GM12878 (cell line): ENCODE results near the gene OR14C36. TPM values are rescaled to one million over a fixed set of nuclear protein-coding genes. Genes with fewer than 3 reads are reported as not detected.

Experiments
- ATAC-seq: fragments of 200-7000 bp; cut with Tn5 transposase; 3 replicates; pipeline ENCODE4 v1.9.1; 2020; ENCODE audit warnings: mild to moderate bottlenecking, moderate library complexity
- BruUV-seq: library from RNA; stranded (reverse); fragments of 400-500 nt; replicated peaks from 2 replicates; lab custom pipeline; 2021; lab: Mats Ljungman, UMichigan
- CTCF ChIA-PET: fragments of 300-600 bp; sonication (Branson Sonifier 250); formaldehyde crosslinking; extraction: SDS; loops from one replicate; lab custom pipeline; 2021; ENCODE audit warnings: inconsistent platforms; lab: Yijun Ruan, JAX
- POLR2A ChIA-PET: fragments of 350-600 bp; formaldehyde crosslinking; extraction: SDS; loops from one replicate; lab custom pipeline; 2021; ENCODE audit warnings: inconsistent platforms; lab: Charles Lee
- RAD21 ChIA-PET: fragments of 300-600 bp; sonication (Branson Sonifier 250); formaldehyde crosslinking; loops from one replicate; lab custom pipeline; 2023; ENCODE audit warnings: antibody characterized with exemption; ENCODE audit not compliant: unreplicated experiment; lab: Charles Lee
- SMC1A ChIA-PET: fragments of 300-600 bp; sonication (Branson Sonifier 250); formaldehyde crosslinking; loops from one replicate; lab custom pipeline; 2023; ENCODE audit not compliant: unreplicated experiment, uncharacterized antibody; lab: Charles Lee
- DNase-seq: peaks from one replicate; pipeline ENCODE4 v3.0.0-alpha.2; 2011; ENCODE audit warnings: low read depth, low spot score
- FAIRE-seq: peaks from 3 replicates; lab custom pipeline; 2011; peaks lifted over from hg19 to GRCh38; lab: Jason Lieb, UNC
- H2AFZ ChIP-seq: 2 replicates; pipeline ENCODE4 v1.6.0; 2011; ENCODE audit warnings: low read depth, low read length, control low read depth; ENCODE audit not compliant: control insufficient read depth
- H3K27ac ChIP-seq: 2 replicates; pipeline ENCODE4 v1.5.1; 2011; ENCODE audit warnings: control low read depth; ENCODE audit not compliant: control insufficient read depth, insufficient read depth
- H3K27me3 ChIP-seq, 2 experiments: replicated peaks in 1 of 2; 2 replicates each; pipeline versions ENCODE4 v1.6.0 to v1.6.1; 2011; ENCODE audit warnings: low read length in 1 of 2; ENCODE audit not compliant: control insufficient read depth in 2 of 2, insufficient read depth in 2 of 2
- H3K36me3 ChIP-seq, 2 experiments: 2 replicates each; pipeline ENCODE4 v1.5.1; 2011; ENCODE audit warnings: low read length in 1 of 2; ENCODE audit not compliant: control insufficient read depth in 2 of 2, insufficient read depth in 2 of 2
- H3K4me1 ChIP-seq: 2 replicates; pipeline ENCODE4 v1.6.1; 2011; ENCODE audit warnings: mild to moderate bottlenecking, low read length, moderate library complexity, mixed read lengths; ENCODE audit not compliant: control insufficient read depth, insufficient read depth
- H3K4me2 ChIP-seq: 2 replicates; pipeline ENCODE4 v1.6.0; 2011; ENCODE audit warnings: control low read depth; ENCODE audit not compliant: control insufficient read depth, insufficient read depth
- H3K4me3 ChIP-seq: fragments of 200-600 bp; sonication (generic); 2 replicates; pipeline ENCODE4 v1.5.1; 2016
- H3K79me2 ChIP-seq: 2 replicates; pipeline ENCODE4 v1.6.0; 2011; ENCODE audit warnings: low read length; ENCODE audit not compliant: control insufficient read depth, insufficient read depth
- H3K9ac ChIP-seq: 2 replicates; pipeline ENCODE4 v1.8.0; 2011; ENCODE audit warnings: low read length, control low read depth, mixed read lengths; ENCODE audit not compliant: control insufficient read depth, insufficient read depth
- H3K9me3 ChIP-seq: replicated peaks from 3 replicates; pipeline ENCODE4 v1.5.1; 2011; ENCODE audit warnings: mild to moderate bottlenecking, low read length; ENCODE audit not compliant: control insufficient read depth, insufficient read depth
- H4K20me1 ChIP-seq: 2 replicates; pipeline ENCODE4 v1.6.0; 2011; ENCODE audit not compliant: control insufficient read depth, insufficient read depth
- ESRRA ChIP-seq: IDR thresholded peaks from 2 replicates; pipeline ENCODE4 v1.6.1; 2012; ENCODE audit warnings: mild to moderate bottlenecking, low read length, improper control_type of control experiment
- HDGF ChIP-seq: fragments of 450-650 bp; IDR thresholded peaks from 2 replicates; pipeline ENCODE4 v1.6.1; 2016; ENCODE audit warnings: antibody characterized with exemption
- WGBS: methylation state at CpG from one replicate; pipeline ENCODE4 v1.1.6; 2016; ENCODE audit warnings: low lambda C conversion rate; ENCODE audit not compliant: insufficient replicate concordance, insufficient coverage; ENCODE audit errors: missing lambda C conversion rate; 5-methylcytosine and 5-hydroxymethylcytosine counted together
- in situ Hi-C: fragments of 300-500 bp; cut with MboI; formaldehyde crosslinking; loops from 9 replicates; pipeline ENCODE4 v1.14.3; 2018; ENCODE audit warnings: mixed read lengths
- intact Hi-C: fragments of 100-400 bp; cut with micrococcal nuclease; formaldehyde crosslinking; loops from one replicate; pipeline ENCODE4 v1.14.2; 2022; ENCODE audit not compliant: unreplicated experiment
- polyA plus RNA-seq, 11 experiments: library from polyadenylated mRNA; depleted of rRNA in 4 of 11; unstranded in 6 of 11; stranded (reverse) in 5 of 11; fragments of >200 nt; fragmentation: Nextera tagmentation in 4 of 11; fragmentation: Illumina TruSeq in 1 of 11; extraction: Ambion mirVana in 4 of 11; extraction: Trizol in 1 of 11; gene quantifications; 1 replicate in 1 of 11; 2 replicates in 10 of 11; pipeline versions ENCODE4 v1.2.1 to v1.2.3, GENCODE V29; 2011 to 2016; ENCODE audit warnings: inconsistent platforms in 2 of 11, missing spikeins in 2 of 11, low read depth in 1 of 11
- total RNA-seq, 4 experiments: library from RNA; depleted of rRNA in 3 of 4; stranded (reverse); fragments of >200 nt in 3 of 4; fragmentation: Illumina TruSeq in 1 of 4; extraction: Trizol in 1 of 4; gene quantifications; 2 replicates each; pipeline versions ENCODE4 v1.2.1 to v1.2.3, GENCODE V29; 2013 to 2021
- TF ChIP-seq, protein P1 (sequence below): IDR thresholded peaks from 2 replicates; pipeline ENCODE4 v1.6.1; 2012; ENCODE audit warnings: mild to moderate bottlenecking, low read depth, low read length
- TF ChIP-seq, protein P2 (sequence below): fragments of 450-650 bp; IDR thresholded peaks from 2 replicates; pipeline ENCODE4 v1.6.1; 2017; ENCODE audit warnings: mild to moderate bottlenecking, low read depth, inconsistent platforms; ENCODE audit not compliant: poor library complexity, severe bottlenecking
- TF ChIP-seq, protein P3 (sequence below): fragments of 450-650 bp; formaldehyde crosslinking; IDR thresholded peaks from 2 replicates; pipeline ENCODE4 v1.4.0; 2022; ENCODE audit warnings: mild to moderate bottlenecking, moderate library complexity
- TF ChIP-seq, protein P4 (sequence below): IDR thresholded peaks from 2 replicates; pipeline ENCODE4 v1.6.1; 2011; ENCODE audit warnings: low read depth, low read length, improper control_type of control experiment, borderline replicate concordance
- TF ChIP-seq, protein P5 (sequence below): fragments of 450-650 bp; formaldehyde crosslinking; IDR thresholded peaks from 2 replicates; pipeline ENCODE4 v1.4.0; 2020; ENCODE audit warnings: mild to moderate bottlenecking, moderate library complexity
- TF ChIP-seq, protein P6 (sequence below): IDR thresholded peaks from 2 replicates; pipeline ENCODE4 v1.6.1; 2011; ENCODE audit warnings: low read depth, mild to moderate bottlenecking, low read length, moderate library complexity, borderline replicate concordance; ENCODE audit errors: extremely low read depth

OR14C36 gene
- total and polyA plus RNA-seq, 10 of the 15 experiments (the other 5 are each of a cell fraction or from before 2014, with no cell fraction given) = not detected

DNA sequence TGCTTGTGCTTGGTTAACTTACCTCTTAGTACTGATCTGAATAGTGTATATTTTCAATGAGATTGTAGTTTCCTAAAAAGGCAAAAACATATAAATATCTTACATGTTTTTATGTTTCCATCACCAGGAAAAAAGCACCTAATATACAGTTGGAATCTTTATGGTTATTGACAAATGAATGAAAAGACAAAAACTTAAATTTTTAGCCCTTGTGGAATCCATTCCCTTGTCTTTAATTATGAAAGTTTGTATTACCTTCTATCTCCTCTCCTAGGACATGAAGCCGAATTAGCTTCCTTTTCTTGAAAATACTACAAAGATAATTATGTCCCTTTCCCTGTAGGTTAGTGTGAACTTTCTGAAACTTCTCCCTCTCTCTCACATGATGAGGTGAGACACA lies 45.3 kb upstream of the OR14C36 start, which contains the start of gene OR2T12:
Gene OR2T12 (minus strand): TSS at position 101 of the 400 bp plus-strand sequence. CDS start 7,846 bp downstream, outside the sequence.
- DNase-seq (no peak), ATAC-seq (no peak), FAIRE-seq (no peak)
- no peak within 1 kb of the TSS for H3K4me2 ChIP-seq
- H3K79me2 ChIP-seq = no peaks in the 10 kb centered on the region
- no peaks in the 10 kb centered on the region for H4K20me1 ChIP-seq
- intact Hi-C loops (no loop called here), in situ Hi-C loops (no loop called here)
- SMC1A ChIA-PET = interaction anchor here (0.9 kb wide), 1 partner anchor 13 kb away, joined by 3 read pairs; no protein-coding TSS in a partner anchor
- POLR2A ChIA-PET = no interaction called here
- no peak within 1 kb of the TSS for H3K27ac ChIP-seq
- WGBS = 24% methylated on average over 1 of the region's 1 CpG
- TF ChIP-seq, protein P1, sequence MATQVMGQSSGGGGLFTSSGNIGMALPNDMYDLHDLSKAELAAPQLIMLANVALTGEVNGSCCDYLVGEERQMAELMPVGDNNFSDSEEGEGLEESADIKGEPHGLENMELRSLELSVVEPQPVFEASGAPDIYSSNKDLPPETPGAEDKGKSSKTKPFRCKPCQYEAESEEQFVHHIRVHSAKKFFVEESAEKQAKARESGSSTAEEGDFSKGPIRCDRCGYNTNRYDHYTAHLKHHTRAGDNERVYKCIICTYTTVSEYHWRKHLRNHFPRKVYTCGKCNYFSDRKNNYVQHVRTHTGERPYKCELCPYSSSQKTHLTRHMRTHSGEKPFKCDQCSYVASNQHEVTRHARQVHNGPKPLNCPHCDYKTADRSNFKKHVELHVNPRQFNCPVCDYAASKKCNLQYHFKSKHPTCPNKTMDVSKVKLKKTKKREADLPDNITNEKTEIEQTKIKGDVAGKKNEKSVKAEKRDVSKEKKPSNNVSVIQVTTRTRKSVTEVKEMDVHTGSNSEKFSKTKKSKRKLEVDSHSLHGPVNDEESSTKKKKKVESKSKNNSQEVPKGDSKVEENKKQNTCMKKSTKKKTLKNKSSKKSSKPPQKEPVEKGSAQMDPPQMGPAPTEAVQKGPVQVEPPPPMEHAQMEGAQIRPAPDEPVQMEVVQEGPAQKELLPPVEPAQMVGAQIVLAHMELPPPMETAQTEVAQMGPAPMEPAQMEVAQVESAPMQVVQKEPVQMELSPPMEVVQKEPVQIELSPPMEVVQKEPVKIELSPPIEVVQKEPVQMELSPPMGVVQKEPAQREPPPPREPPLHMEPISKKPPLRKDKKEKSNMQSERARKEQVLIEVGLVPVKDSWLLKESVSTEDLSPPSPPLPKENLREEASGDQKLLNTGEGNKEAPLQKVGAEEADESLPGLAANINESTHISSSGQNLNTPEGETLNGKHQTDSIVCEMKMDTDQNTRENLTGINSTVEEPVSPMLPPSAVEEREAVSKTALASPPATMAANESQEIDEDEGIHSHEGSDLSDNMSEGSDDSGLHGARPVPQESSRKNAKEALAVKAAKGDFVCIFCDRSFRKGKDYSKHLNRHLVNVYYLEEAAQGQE = no peak
- TF ChIP-seq, protein P2, sequence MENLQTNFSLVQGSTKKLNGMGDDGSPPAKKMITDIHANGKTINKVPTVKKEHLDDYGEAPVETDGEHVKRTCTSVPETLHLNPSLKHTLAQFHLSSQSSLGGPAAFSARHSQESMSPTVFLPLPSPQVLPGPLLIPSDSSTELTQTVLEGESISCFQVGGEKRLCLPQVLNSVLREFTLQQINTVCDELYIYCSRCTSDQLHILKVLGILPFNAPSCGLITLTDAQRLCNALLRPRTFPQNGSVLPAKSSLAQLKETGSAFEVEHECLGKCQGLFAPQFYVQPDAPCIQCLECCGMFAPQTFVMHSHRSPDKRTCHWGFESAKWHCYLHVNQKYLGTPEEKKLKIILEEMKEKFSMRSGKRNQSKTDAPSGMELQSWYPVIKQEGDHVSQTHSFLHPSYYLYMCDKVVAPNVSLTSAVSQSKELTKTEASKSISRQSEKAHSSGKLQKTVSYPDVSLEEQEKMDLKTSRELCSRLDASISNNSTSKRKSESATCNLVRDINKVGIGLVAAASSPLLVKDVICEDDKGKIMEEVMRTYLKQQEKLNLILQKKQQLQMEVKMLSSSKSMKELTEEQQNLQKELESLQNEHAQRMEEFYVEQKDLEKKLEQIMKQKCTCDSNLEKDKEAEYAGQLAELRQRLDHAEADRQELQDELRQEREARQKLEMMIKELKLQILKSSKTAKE = no peak
- TF ChIP-seq, protein P3, sequence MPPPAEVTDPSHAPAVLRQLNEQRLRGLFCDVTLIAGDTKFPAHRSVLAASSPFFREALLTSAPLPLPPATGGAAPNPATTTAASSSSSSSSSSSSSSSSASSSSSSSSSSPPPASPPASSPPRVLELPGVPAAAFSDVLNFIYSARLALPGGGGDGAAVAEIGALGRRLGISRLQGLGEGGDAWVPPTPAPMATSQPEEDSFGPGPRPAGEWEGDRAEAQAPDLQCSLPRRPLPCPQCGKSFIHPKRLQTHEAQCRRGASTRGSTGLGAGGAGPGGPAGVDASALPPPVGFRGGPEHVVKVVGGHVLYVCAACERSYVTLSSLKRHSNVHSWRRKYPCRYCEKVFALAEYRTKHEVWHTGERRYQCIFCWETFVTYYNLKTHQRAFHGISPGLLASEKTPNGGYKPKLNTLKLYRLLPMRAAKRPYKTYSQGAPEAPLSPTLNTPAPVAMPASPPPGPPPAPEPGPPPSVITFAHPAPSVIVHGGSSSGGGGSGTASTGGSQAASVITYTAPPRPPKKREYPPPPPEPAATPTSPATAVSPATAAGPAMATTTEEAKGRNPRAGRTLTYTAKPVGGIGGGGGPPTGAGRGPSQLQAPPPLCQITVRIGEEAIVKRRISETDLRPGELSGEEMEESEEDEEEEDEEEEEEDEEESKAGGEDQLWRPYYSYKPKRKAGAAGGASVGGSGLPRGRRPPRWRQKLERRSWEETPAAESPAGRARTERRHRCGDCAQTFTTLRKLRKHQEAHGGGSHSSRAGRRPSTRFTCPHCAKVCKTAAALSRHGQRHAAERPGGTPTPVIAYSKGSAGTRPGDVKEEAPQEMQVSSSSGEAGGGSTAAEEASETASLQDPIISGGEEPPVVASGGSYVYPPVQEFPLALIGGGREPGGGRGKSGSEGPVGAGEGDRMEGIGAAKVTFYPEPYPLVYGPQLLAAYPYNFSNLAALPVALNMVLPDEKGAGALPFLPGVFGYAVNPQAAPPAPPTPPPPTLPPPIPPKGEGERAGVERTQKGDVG (CRISPR knock-in tag) = no peak
- TF ChIP-seq HDGF = no peak
- TF ChIP-seq, protein P4, sequence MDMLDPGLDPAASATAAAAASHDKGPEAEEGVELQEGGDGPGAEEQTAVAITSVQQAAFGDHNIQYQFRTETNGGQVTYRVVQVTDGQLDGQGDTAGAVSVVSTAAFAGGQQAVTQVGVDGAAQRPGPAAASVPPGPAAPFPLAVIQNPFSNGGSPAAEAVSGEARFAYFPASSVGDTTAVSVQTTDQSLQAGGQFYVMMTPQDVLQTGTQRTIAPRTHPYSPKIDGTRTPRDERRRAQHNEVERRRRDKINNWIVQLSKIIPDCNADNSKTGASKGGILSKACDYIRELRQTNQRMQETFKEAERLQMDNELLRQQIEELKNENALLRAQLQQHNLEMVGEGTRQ = no peak
- TF ChIP-seq, protein P5, sequence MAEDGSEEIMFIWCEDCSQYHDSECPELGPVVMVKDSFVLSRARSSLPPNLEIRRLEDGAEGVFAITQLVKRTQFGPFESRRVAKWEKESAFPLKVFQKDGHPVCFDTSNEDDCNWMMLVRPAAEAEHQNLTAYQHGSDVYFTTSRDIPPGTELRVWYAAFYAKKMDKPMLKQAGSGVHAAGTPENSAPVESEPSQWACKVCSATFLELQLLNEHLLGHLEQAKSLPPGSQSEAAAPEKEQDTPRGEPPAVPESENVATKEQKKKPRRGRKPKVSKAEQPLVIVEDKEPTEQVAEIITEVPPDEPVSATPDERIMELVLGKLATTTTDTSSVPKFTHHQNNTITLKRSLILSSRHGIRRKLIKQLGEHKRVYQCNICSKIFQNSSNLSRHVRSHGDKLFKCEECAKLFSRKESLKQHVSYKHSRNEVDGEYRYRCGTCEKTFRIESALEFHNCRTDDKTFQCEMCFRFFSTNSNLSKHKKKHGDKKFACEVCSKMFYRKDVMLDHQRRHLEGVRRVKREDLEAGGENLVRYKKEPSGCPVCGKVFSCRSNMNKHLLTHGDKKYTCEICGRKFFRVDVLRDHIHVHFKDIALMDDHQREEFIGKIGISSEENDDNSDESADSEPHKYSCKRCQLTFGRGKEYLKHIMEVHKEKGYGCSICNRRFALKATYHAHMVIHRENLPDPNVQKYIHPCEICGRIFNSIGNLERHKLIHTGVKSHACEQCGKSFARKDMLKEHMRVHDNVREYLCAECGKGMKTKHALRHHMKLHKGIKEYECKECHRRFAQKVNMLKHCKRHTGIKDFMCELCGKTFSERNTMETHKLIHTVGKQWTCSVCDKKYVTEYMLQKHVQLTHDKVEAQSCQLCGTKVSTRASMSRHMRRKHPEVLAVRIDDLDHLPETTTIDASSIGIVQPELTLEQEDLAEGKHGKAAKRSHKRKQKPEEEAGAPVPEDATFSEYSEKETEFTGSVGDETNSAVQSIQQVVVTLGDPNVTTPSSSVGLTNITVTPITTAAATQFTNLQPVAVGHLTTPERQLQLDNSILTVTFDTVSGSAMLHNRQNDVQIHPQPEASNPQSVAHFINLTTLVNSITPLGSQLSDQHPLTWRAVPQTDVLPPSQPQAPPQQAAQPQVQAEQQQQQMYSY (CRISPR knock-in tag) = no peak
- TF ChIP-seq, protein P6, sequence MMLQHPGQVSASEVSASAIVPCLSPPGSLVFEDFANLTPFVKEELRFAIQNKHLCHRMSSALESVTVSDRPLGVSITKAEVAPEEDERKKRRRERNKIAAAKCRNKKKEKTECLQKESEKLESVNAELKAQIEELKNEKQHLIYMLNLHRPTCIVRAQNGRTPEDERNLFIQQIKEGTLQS = no peak
- TF ChIP-seq ESRRA = no peak
- RAD21 ChIA-PET = no interaction called here
- CTCF ChIA-PET = no interaction called here
- H3K27me3 ChIP-seq = no peaks in the 10 kb centered on the region
- no peak within 1 kb of the TSS for H3K9ac ChIP-seq
- H3K36me3 ChIP-seq = no peaks in the 10 kb centered on the region
- H3K4me1 ChIP-seq = no peaks in the 10 kb centered on the region
- H3K9me3 ChIP-seq = no peaks in the 10 kb centered on the region
- H2AFZ ChIP-seq = no peak within 1 kb of the TSS
- H3K4me3 ChIP-seq = no peak within 1 kb of the TSS
- BruUV-seq = no TSS peak
